Liver (tissue), 3 donors: Measurements from ENCODE around the gene RAB3A.

Experiments used
- CTCF ChIP-seq: fragments of 150-350 bp; IDR thresholded peaks from 2 replicates; pipeline ENCODE4 v1.5.1; 2017; ENCODE audit warnings: improper control_type of control experiment, low read depth, low read length; ENCODE audit not compliant: missing input control
- EGR1 ChIP-seq, 2 donors: IDR thresholded peaks; 2 replicates each; pipeline ENCODE4 v1.6.1; 2016 to 2018; ENCODE audit warnings: antibody characterized with exemption in 2 of 2, low read depth in 2 of 2
- FOXA1 ChIP-seq: IDR thresholded peaks from 2 replicates; pipeline ENCODE4 v1.6.1; 2016; ENCODE audit warnings: antibody characterized with exemption
- REST ChIP-seq: IDR thresholded peaks from 2 replicates; pipeline ENCODE4 v1.6.1; 2016; ENCODE audit warnings: antibody characterized with exemption, mild to moderate bottlenecking
- TAF1 ChIP-seq: conservative IDR thresholded peaks from 2 replicates; pipeline ENCODE4 v1.6.1; 2016; ENCODE audit warnings: antibody characterized with exemption, mild to moderate bottlenecking
- YY1 ChIP-seq: IDR thresholded peaks from 2 replicates; pipeline ENCODE4 v1.6.1; 2016; ENCODE audit warnings: antibody characterized with exemption, mild to moderate bottlenecking
- ZBTB33 ChIP-seq: IDR thresholded peaks from 2 replicates; pipeline ENCODE4 v1.6.1; 2016; ENCODE audit warnings: antibody characterized with exemption
- donor health status: healthy.
- donor health status: healthy.

GRCh38 chr19:18232540-18233223 is 28.8 kb upstream of the RAB3A start:
- no peak for TF ChIP-seq CTCF
- no peak for TF ChIP-seq EGR1 (IDR thresholded peaks at IDR 0.05; ENCODE audit: low read depth in 2 of 2)
- no peak for TF ChIP-seq FOXA1
- no peak for TF ChIP-seq REST
- no peak for TF ChIP-seq TAF1
- no peak for TF ChIP-seq YY1
- TF ChIP-seq ZBTB33 = no peak
